ENCODE results near the gene CACNG4.

DNA sequence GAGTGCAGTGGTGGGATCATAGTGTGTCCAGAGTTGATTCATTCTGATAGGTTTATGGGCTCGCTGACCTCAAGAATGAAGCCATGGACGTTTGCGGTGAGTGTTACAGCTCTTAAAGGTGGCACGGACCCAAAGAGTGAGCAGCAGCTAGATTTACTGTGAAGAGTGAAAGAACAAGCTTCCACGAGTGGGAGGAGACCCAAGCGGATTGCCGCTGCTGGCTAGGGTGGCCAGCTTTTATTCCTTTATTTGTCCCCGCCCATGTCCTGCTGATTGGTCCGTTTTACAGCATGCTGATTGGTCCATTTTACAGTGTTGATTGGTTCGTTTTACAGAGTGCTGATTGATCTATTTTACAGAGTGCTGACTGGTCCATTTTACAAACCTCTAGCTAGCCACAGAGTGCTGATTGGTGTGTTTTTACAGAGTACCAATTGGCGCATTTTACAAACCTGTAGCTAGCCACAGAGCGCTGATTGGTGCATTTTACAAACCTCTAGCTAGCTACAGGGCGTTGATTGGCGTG, 17.5 kb downstream of the CACNG4 start:
- TF ChIP-seq, protein P1, sequence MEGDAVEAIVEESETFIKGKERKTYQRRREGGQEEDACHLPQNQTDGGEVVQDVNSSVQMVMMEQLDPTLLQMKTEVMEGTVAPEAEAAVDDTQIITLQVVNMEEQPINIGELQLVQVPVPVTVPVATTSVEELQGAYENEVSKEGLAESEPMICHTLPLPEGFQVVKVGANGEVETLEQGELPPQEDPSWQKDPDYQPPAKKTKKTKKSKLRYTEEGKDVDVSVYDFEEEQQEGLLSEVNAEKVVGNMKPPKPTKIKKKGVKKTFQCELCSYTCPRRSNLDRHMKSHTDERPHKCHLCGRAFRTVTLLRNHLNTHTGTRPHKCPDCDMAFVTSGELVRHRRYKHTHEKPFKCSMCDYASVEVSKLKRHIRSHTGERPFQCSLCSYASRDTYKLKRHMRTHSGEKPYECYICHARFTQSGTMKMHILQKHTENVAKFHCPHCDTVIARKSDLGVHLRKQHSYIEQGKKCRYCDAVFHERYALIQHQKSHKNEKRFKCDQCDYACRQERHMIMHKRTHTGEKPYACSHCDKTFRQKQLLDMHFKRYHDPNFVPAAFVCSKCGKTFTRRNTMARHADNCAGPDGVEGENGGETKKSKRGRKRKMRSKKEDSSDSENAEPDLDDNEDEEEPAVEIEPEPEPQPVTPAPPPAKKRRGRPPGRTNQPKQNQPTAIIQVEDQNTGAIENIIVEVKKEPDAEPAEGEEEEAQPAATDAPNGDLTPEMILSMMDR (IDR thresholded peaks at IDR 0.05), result no peak
- no peak for TF ChIP-seq POLR2A (IDR thresholded peaks at IDR 0.05)

Data from heart left ventricle (tissue), 13 donors.